SK-N-SH (cell line): ENCODE results near the gene TMEM132D. TPM values are rescaled to one million over a fixed set of nuclear protein-coding genes. Genes with fewer than 3 reads are reported as not detected.

Source experiments
- CTCF ChIA-PET: fragments of 300-600, 350-600 bp; formaldehyde crosslinking; extraction: SDS; loops from one replicate; lab custom pipeline; 2021; lab: Yijun Ruan, JAX
- POLR2A ChIA-PET: fragments of 350-600 bp; sonication (Branson Sonifier 250); formaldehyde crosslinking; extraction: SDS; loops from one replicate; lab custom pipeline; 2020; ENCODE audit warnings: antibody characterized with exemption, inconsistent platforms; lab: Yijun Ruan, JAX
- DNase-seq: peaks from one replicate; pipeline ENCODE4 v3.0.0; 2012
- H2AFZ ChIP-seq: fragments of 200-600 bp; sonication (generic); 2 replicates; pipeline ENCODE4 v1.8.1; 2016; ENCODE audit warnings: antibody characterized with exemption, mild to moderate bottlenecking, low read depth
- H3F3A ChIP-seq: fragments of 200-600 bp; sonication (generic); replicated peaks from 2 replicates; pipeline ENCODE3; 2016; ENCODE audit warnings: antibody characterized with exemption, mild to moderate bottlenecking; ENCODE audit not compliant: insufficient read depth
- H3K27ac ChIP-seq, 2 experiments: fragments of 200-500 bp in 1 of 2; fragments of 200-600 bp in 1 of 2; sonication (Bioruptor generic) in 1 of 2; sonication (generic), shearing (Covaris generic) in 1 of 2; 2 replicates each; pipeline versions ENCODE4 v1.5.1 to v1.6.1; 2014 to 2016; ENCODE audit warnings: low read depth in 2 of 2, inconsistent platforms in 1 of 2, low read length in 1 of 2, mild to moderate bottlenecking in 1 of 2, mixed read lengths in 1 of 2
- H3K27me3 ChIP-seq: fragments of 200-600 bp; sonication (generic), shearing (Covaris generic); 2 replicates; pipeline ENCODE4 v1.6.1; 2016; ENCODE audit warnings: mixed run types; ENCODE audit not compliant: insufficient read depth
- H3K36me3 ChIP-seq, 2 experiments: fragments of 200-500 bp in 1 of 2; fragments of 200-600 bp in 1 of 2; sonication (Bioruptor generic) in 1 of 2; sonication (generic) in 1 of 2; replicated peaks in 1 of 2; 2 replicates each; pipeline versions ENCODE3 to v1.5.1; 2014 to 2016; ENCODE audit warnings: low read length in 1 of 2, mild to moderate bottlenecking in 1 of 2; ENCODE audit not compliant: insufficient read depth in 2 of 2, control insufficient read depth in 1 of 2
- H3K4me1 ChIP-seq, 2 experiments: fragments of 200-500 bp in 1 of 2; fragments of 200-600 bp in 1 of 2; sonication (Bioruptor generic) in 1 of 2; sonication (generic), shearing (Covaris generic) in 1 of 2; 2 replicates each; pipeline versions ENCODE4 v1.5.1 to v1.6.1; 2014 to 2016; ENCODE audit warnings: low read depth in 1 of 2, low read length in 1 of 2, mixed run types in 1 of 2; ENCODE audit not compliant: insufficient read depth in 2 of 2, control insufficient read depth in 1 of 2
- H3K4me2 ChIP-seq: fragments of 200-600 bp; sonication (generic), shearing (Covaris generic); 2 replicates; pipeline ENCODE4 v1.6.1; 2017; ENCODE audit warnings: mixed run types
- H3K4me3 ChIP-seq, 2 experiments: fragments of 200-500 bp in 1 of 2; fragments of 200-600 bp in 1 of 2; sonication (Bioruptor generic) in 1 of 2; sonication (generic), shearing (Covaris generic) in 1 of 2; 2 replicates each; pipeline versions ENCODE4 v1.5.1 to v1.8.1; 2014 to 2016; ENCODE audit warnings: low read depth in 2 of 2, inconsistent platforms in 1 of 2, low read length in 1 of 2, mild to moderate bottlenecking in 1 of 2, mixed read lengths in 1 of 2, moderate library complexity in 1 of 2
- H3K79me2 ChIP-seq: fragments of 200-600 bp; sonication (generic); 2 replicates; pipeline ENCODE4 v1.8.1; 2017; ENCODE audit warnings: mild to moderate bottlenecking; ENCODE audit not compliant: insufficient read depth
- H3K9ac ChIP-seq: fragments of 200-600 bp; sonication (generic); 2 replicates; pipeline ENCODE4 v1.6.1; 2017; ENCODE audit warnings: mixed run types
- H3K9me2 ChIP-seq: fragments of 200-600 bp; sonication (generic); 2 replicates; pipeline ENCODE4 v1.6.1; 2017; ENCODE audit warnings: mixed run types
- H3K9me3 ChIP-seq: fragments of 200-600 bp; sonication (generic); 2 replicates; pipeline ENCODE4 v1.6.1; 2017; ENCODE audit warnings: mixed run types, mild to moderate bottlenecking, moderate library complexity
- H4K20me1 ChIP-seq: fragments of 200-600 bp; sonication (generic); 2 replicates; pipeline ENCODE4 v1.6.1; 2017; ENCODE audit warnings: mild to moderate bottlenecking, mixed run types; ENCODE audit not compliant: insufficient read depth
- CHD2 ChIP-seq: fragments of 150-350 bp; IDR thresholded peaks from 2 replicates; pipeline ENCODE4 v1.6.1; 2018; ENCODE audit warnings: low read length; ENCODE audit not compliant: partially characterized antibody
- CTCF ChIP-seq: fragments of 200-600 bp; sonication (generic); IDR thresholded peaks from 2 replicates; pipeline ENCODE4 v1.6.1; 2017; ENCODE audit warnings: antibody characterized with exemption, mild to moderate bottlenecking, moderate library complexity
- EP300 ChIP-seq, 2 experiments: IDR thresholded peaks; 2 replicates each; pipeline versions ENCODE4 v1.4.0 to v1.6.1; 2012; ENCODE audit warnings: borderline replicate concordance in 1 of 2, low read depth in 1 of 2, low read length in 1 of 2
- FOSL2 ChIP-seq: IDR thresholded peaks from 2 replicates; pipeline ENCODE4 v1.4.0; 2012; ENCODE audit warnings: low read depth, mild to moderate bottlenecking, moderate library complexity, borderline replicate concordance
- FOXM1 ChIP-seq: IDR thresholded peaks from 2 replicates; pipeline ENCODE4 v1.4.0; 2012; ENCODE audit warnings: low read depth, mild to moderate bottlenecking
- GABPA ChIP-seq: IDR thresholded peaks from 2 replicates; pipeline ENCODE4 v1.4.0; 2012; ENCODE audit warnings: low read depth, mild to moderate bottlenecking
- JUND ChIP-seq: IDR thresholded peaks from 2 replicates; pipeline ENCODE4 v1.4.0; 2012
- NFIC ChIP-seq: IDR thresholded peaks from 2 replicates; pipeline ENCODE4 v1.4.0; 2012; ENCODE audit warnings: borderline replicate concordance
- NRF1 ChIP-seq: IDR thresholded peaks from 2 replicates; pipeline ENCODE4 v1.6.1; 2012; ENCODE audit warnings: low read depth, mild to moderate bottlenecking, low read length
- POLR2AphosphoS5 ChIP-seq: IDR thresholded peaks from 2 replicates; pipeline ENCODE4 v1.6.1; 2012; ENCODE audit warnings: low read depth, low read length
- RAD21 ChIP-seq: IDR thresholded peaks from 2 replicates; pipeline ENCODE4 v1.6.1; 2012; ENCODE audit warnings: mild to moderate bottlenecking, low read length
- REST ChIP-seq: IDR thresholded peaks from 2 replicates; pipeline ENCODE4 v1.6.1; 2012; ENCODE audit warnings: mild to moderate bottlenecking, low read depth, low read length, moderate library complexity
- SIN3A ChIP-seq: IDR thresholded peaks from 2 replicates; pipeline ENCODE4 v1.6.1; 2012; ENCODE audit warnings: low read depth, mild to moderate bottlenecking, low read length, moderate library complexity, borderline replicate concordance
- SMC3 ChIP-seq: IDR thresholded peaks from 2 replicates; pipeline ENCODE4 v1.6.1; 2012; ENCODE audit warnings: low read depth, low read length, improper control_type of control experiment
- USF2 ChIP-seq: fragments of 150-350 bp; IDR thresholded peaks from 2 replicates; pipeline ENCODE4 v1.6.1; 2017; ENCODE audit warnings: antibody characterized with exemption, low read length, low read depth, borderline replicate concordance
- YY1 ChIP-seq: IDR thresholded peaks from 2 replicates; pipeline ENCODE4 v1.4.0; 2012; ENCODE audit warnings: low read depth, mild to moderate bottlenecking
- WGBS: methylation state at CpG from one replicate; pipeline ENCODE4 v1.1.6; 2017; ENCODE audit warnings: low lambda C conversion rate; 5-methylcytosine and 5-hydroxymethylcytosine counted together
- polyA plus RNA-seq, 3 experiments: library from polyadenylated mRNA; depleted of rRNA; stranded (reverse); fragments of >200 nt; gene quantifications; 2 replicates each; pipeline ENCODE4 v1.2.3, GENCODE V29; 2012

The TMEM132D gene
- polyA plus RNA-seq, 1 of the 3 experiments (the other 2 are of a cell fraction), result not detected

- WGBS, result 68% methylated on average over 7 of the region's 7 CpGs
- Histone ChIP-seq H3K9me3 (no peaks in the 10 kb centered on the region), H3K27ac (no peak overlapping the region), H2AFZ (no peak overlapping the region), H3K9me2 (no peaks in the 10 kb centered on the region), H4K20me1 (no peaks in the 10 kb centered on the region), H3K4me1 (no peaks in the 10 kb centered on the region), H3K27me3 (no peaks in the 10 kb centered on the region), H3F3A (no peaks in the 10 kb centered on the region)
- POLR2A ChIA-PET, result no interaction called here
- TF ChIP-seq USF2 (no peak), EP300 (IDR thresholded peaks at IDR 0.05; ENCODE audit: borderline replicate concordance in 1 of 2, low read depth in 1 of 2, low read length in 1 of 2) (no peak), SIN3A (no peak), CHD2 (no peak), NFIC (no peak), RAD21 (no peak), SMC3 (no peak)
- TF ChIP-seq, all 33 proteins: peak for 0
- Histone ChIP-seq H3K4me2 (no peak overlapping the region), H3K79me2 (no peaks in the 10 kb centered on the region), H3K4me3 (no peak overlapping the region), H3K36me3 (no peaks in the 10 kb centered on the region), H3K9ac (no peak overlapping the region)
- CTCF ChIA-PET, result no interaction called here
- DNase-seq, result no peak
Observed at GRCh38 chr12:129304529-129304928, 599.3 kb downstream of the TMEM132D start.

GRCh38 chr12:129300011-129300410 is 603.8 kb downstream of the TMEM132D start:
- Histone ChIP-seq H3K4me2 (no peak overlapping the region), H3K79me2 (no peaks in the 10 kb centered on the region), H3K4me3 (no peak overlapping the region), H3K36me3 (no peaks in the 10 kb centered on the region), H3K9me2 (no peaks in the 10 kb centered on the region), H2AFZ (no peak overlapping the region), H3K4me1 (no peaks in the 10 kb centered on the region), H3K9me3 (no peaks in the 10 kb centered on the region), H4K20me1 (no peaks in the 10 kb centered on the region), H3K27me3 (no peaks in the 10 kb centered on the region), H3F3A (no peaks in the 10 kb centered on the region), H3K9ac (no peak overlapping the region), H3K27ac (no peak overlapping the region)
- 25% methylated on average over 8 of the region's 8 CpGs for WGBS
- DNase-seq, result no peak
- ChIA-PET CTCF (no interaction called here), POLR2A (no interaction called here)
- TF ChIP-seq SMC3 (no peak), NFIC (no peak), SIN3A (no peak), POLR2AphosphoS5 (no peak), GABPA (no peak), NRF1 (no peak)

- Histone ChIP-seq H3K36me3 (no peaks in the 10 kb centered on the region), H3K27me3 (no peaks in the 10 kb centered on the region), H3K9me2 (no peaks in the 10 kb centered on the region), H3K4me1 (no peaks in the 10 kb centered on the region), H3K79me2 (no peaks in the 10 kb centered on the region), H3K4me2 (no peak overlapping the region), H4K20me1 (no peaks in the 10 kb centered on the region), H3K27ac (no peak overlapping the region), H2AFZ (no peak overlapping the region), H3F3A (no peaks in the 10 kb centered on the region), H3K9ac (no peak overlapping the region), H3K4me3 (no peak overlapping the region), H3K9me3 (no peaks in the 10 kb centered on the region)
- CTCF ChIA-PET, result no interaction called here
- no peak for DNase-seq
- WGBS, result 24% methylated on average over 5 of the region's 5 CpGs
- POLR2A ChIA-PET, result no interaction called here
- no peak for TF ChIP-seq GABPA
- TF ChIP-seq FOXM1, result no peak
- TF ChIP-seq FOSL2, result no peak
- no peak for TF ChIP-seq YY1
- TF ChIP-seq CTCF, result no peak
- no peak for TF ChIP-seq JUND
- TF ChIP-seq REST, result no peak
- TF ChIP-seq EP300 (IDR thresholded peaks at IDR 0.05; ENCODE audit: borderline replicate concordance in 1 of 2, low read depth in 1 of 2, low read length in 1 of 2), result no peak
Observed at GRCh38 chr12:129298921-129299320, 604.9 kb downstream of the TMEM132D start.
